ENCODE data around the gene CBLB.

CBLB gene

DNA sequence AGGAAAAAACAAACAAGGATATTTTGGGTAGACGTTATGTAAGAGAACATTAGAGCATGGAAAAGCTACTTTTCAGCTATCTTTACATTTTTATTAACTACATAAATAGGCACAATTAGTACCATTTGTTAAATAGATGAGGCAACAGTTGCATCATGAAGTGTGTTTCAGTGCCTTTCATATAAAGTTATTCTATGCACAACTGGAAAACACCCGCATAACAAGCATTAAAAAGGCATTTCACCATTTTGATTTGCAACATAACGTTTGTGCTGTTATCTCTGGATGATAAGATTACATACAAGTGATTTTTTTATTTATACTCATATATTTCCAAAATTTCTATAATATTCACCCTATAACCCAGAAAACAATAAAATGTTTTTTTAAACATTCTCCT lies 69.5 kb downstream of the CBLB start:
- H4K91ac ChIP-seq (ENCODE audit: low read depth, low read length): no peak overlapping the region
- no peak for DNase-seq

GRCh38 chr3:105798381-105798934 lies 70.4 kb downstream of the CBLB start:
- no peak overlapping the region for H4K8ac ChIP-seq (ENCODE audit: low read depth, low read length)
- H3K27me3 ChIP-seq (ENCODE audit: insufficient read depth, low read length): no peaks in the 10 kb centered on the region
- no peaks in the 10 kb centered on the region for H3K79me1 ChIP-seq (ENCODE audit: low read length)
- H2BK120ac ChIP-seq (ENCODE audit: insufficient read depth, low read length, poor library complexity): no peak overlapping the region
- no peak overlapping the region for H3K4ac ChIP-seq (ENCODE audit: low read depth, low read length)
- no peaks in the 10 kb centered on the region for H3K79me2 ChIP-seq (ENCODE audit: control insufficient read depth, insufficient read depth, low read length, poor library complexity)
- no peak overlapping the region for H2BK5ac ChIP-seq (ENCODE audit: low read depth, low read length, poor library complexity)
- peaks cover 0 to 5% of the 10 kb centered on the region in 2 experiments for H3K36me3 ChIP-seq (ENCODE audit: control insufficient read depth in 1 of 2, insufficient read depth in 2 of 2, low read length in 2 of 2)
- no peak overlapping the region for H3K9ac ChIP-seq (ENCODE audit: low read length)
- H2BK12ac ChIP-seq (ENCODE audit: low read length): no peak overlapping the region
- no peak overlapping the region for H3K4me3 ChIP-seq (ENCODE audit: low read depth, low read length)
- no peak overlapping the region for H2AFZ ChIP-seq (ENCODE audit: insufficient read depth, low read length, poor library complexity)
- no peak overlapping the region for H3K27ac ChIP-seq (ENCODE audit: low read depth, low read length)
- no peak overlapping the region for H3K4me2 ChIP-seq (ENCODE audit: low read length)
- no peak overlapping the region for H2AK5ac ChIP-seq (ENCODE audit: low read length)
- H3K18ac ChIP-seq (ENCODE audit: low read length): no peak overlapping the region
- no CpG with 5 or more reads among the region's 1 CpG for WGBS (ENCODE audit: extremely low coverage, insufficient coverage, insufficient read length)
- no peak overlapping the region for H4K91ac ChIP-seq (ENCODE audit: low read depth, low read length)
- no peaks in the 10 kb centered on the region for H3K9me3 ChIP-seq (ENCODE audit: insufficient read depth, low read depth, low read length)
- no peak overlapping the region for H4K12ac ChIP-seq (ENCODE audit: low read depth, low read length)
- H3K4me1 ChIP-seq (ENCODE audit: control insufficient read depth in 1 of 2, insufficient read depth in 2 of 2, low read length in 2 of 2): no peaks in the 10 kb centered on the region
- no peak for DNase-seq
- H3K23ac ChIP-seq (ENCODE audit: low read length): no peak overlapping the region
- no peak overlapping the region for H3K14ac ChIP-seq (ENCODE audit: low read length)

More for the DNA sequence above, 69.5 kb downstream of the CBLB start:
- no peaks in the 10 kb centered on the region for H3K4me1 ChIP-seq (ENCODE audit: control insufficient read depth in 1 of 2, insufficient read depth in 2 of 2, low read length in 2 of 2)
- H3K4me2 ChIP-seq (ENCODE audit: low read length): no peak overlapping the region
- no peak overlapping the region for H3K9ac ChIP-seq (ENCODE audit: low read length)
- no peak overlapping the region for H2AK5ac ChIP-seq (ENCODE audit: low read length)
- no CpG with 5 or more reads among the region's 3 CpGs for WGBS (ENCODE audit: extremely low coverage, insufficient coverage, insufficient read length)
- no peak overlapping the region for H3K4ac ChIP-seq (ENCODE audit: low read depth, low read length)
- no peak overlapping the region for H3K27ac ChIP-seq (ENCODE audit: low read depth, low read length)
- H3K9me3 ChIP-seq (ENCODE audit: insufficient read depth, low read depth, low read length): no peaks in the 10 kb centered on the region
- H3K79me2 ChIP-seq (ENCODE audit: control insufficient read depth, insufficient read depth, low read length, poor library complexity): no peaks in the 10 kb centered on the region
- no peak overlapping the region for H2BK12ac ChIP-seq (ENCODE audit: low read length)
- peaks cover 0 to 5% of the 10 kb centered on the region in 2 experiments for H3K36me3 ChIP-seq (ENCODE audit: control insufficient read depth in 1 of 2, insufficient read depth in 2 of 2, low read length in 2 of 2)
- H3K4me3 ChIP-seq (ENCODE audit: low read depth, low read length): no peak overlapping the region
- H3K79me1 ChIP-seq (ENCODE audit: low read length): no peaks in the 10 kb centered on the region
- no peak overlapping the region for H3K18ac ChIP-seq (ENCODE audit: low read length)
- no peak overlapping the region for H2AFZ ChIP-seq (ENCODE audit: insufficient read depth, low read length, poor library complexity)
- no peak overlapping the region for H4K8ac ChIP-seq (ENCODE audit: low read depth, low read length)
- no peak overlapping the region for H3K23ac ChIP-seq (ENCODE audit: low read length)
- H2BK5ac ChIP-seq (ENCODE audit: low read depth, low read length, poor library complexity): no peak overlapping the region
- H3K27me3 ChIP-seq (ENCODE audit: insufficient read depth, low read length): no peaks in the 10 kb centered on the region
- H4K12ac ChIP-seq (ENCODE audit: low read depth, low read length): no peak overlapping the region
- H3K14ac ChIP-seq (ENCODE audit: low read length): no peak overlapping the region
- H2BK120ac ChIP-seq (ENCODE audit: insufficient read depth, low read length, poor library complexity): no peak overlapping the region

- no peak overlapping the region for H2BK120ac ChIP-seq (ENCODE audit: insufficient read depth, low read length, poor library complexity)
- no peak overlapping the region for H3K18ac ChIP-seq (ENCODE audit: low read length)
- H2AK5ac ChIP-seq (ENCODE audit: low read length): no peak overlapping the region
- no peak overlapping the region for H3K4me2 ChIP-seq (ENCODE audit: low read length)
- no peak overlapping the region for H3K4me3 ChIP-seq (ENCODE audit: low read depth, low read length)
- H4K91ac ChIP-seq (ENCODE audit: low read depth, low read length): no peak overlapping the region
- no peaks in the 10 kb centered on the region for H3K9me3 ChIP-seq (ENCODE audit: insufficient read depth, low read depth, low read length)
- no peak overlapping the region for H2BK5ac ChIP-seq (ENCODE audit: low read depth, low read length, poor library complexity)
- H3K4ac ChIP-seq (ENCODE audit: low read depth, low read length): no peak overlapping the region
- H4K12ac ChIP-seq (ENCODE audit: low read depth, low read length): no peak overlapping the region
- peaks cover 0 to 2% of the 10 kb centered on the region in 2 experiments for H3K4me1 ChIP-seq (ENCODE audit: control insufficient read depth in 1 of 2, insufficient read depth in 2 of 2, low read length in 2 of 2)
- H3K23ac ChIP-seq (ENCODE audit: low read length): no peak overlapping the region
- no peaks in the 10 kb centered on the region for H3K27me3 ChIP-seq (ENCODE audit: insufficient read depth, low read length)
- H3K27ac ChIP-seq (ENCODE audit: low read depth, low read length): no peak overlapping the region
- no peaks in the 10 kb centered on the region for H3K79me2 ChIP-seq (ENCODE audit: control insufficient read depth, insufficient read depth, low read length, poor library complexity)
- no peak for DNase-seq
- H4K8ac ChIP-seq (ENCODE audit: low read depth, low read length): no peak overlapping the region
- WGBS (ENCODE audit: extremely low coverage, insufficient coverage, insufficient read length): no CpG with 5 or more reads among the region's 2 CpGs
- no peak overlapping the region for H3K9ac ChIP-seq (ENCODE audit: low read length)
- H3K36me3 ChIP-seq (ENCODE audit: control insufficient read depth in 1 of 2, insufficient read depth in 2 of 2, low read length in 2 of 2): no peaks in the 10 kb centered on the region
- no peak overlapping the region for H2AFZ ChIP-seq (ENCODE audit: insufficient read depth, low read length, poor library complexity)
- H2BK12ac ChIP-seq (ENCODE audit: low read length): no peak overlapping the region
- no peak overlapping the region for H3K14ac ChIP-seq (ENCODE audit: low read length)
- no peaks in the 10 kb centered on the region for H3K79me1 ChIP-seq (ENCODE audit: low read length)
Measured at GRCh38 chr3:105793040-105793439, 75.8 kb downstream of the CBLB start.

- peak; percentile 53 to 64 for DNase-seq
- Histone ChIP-seq H3K36me3 (ENCODE audit: control insufficient read depth in 1 of 2, insufficient read depth in 2 of 2, low read length in 2 of 2) (no peaks in the 10 kb centered on the region), H2AFZ (ENCODE audit: insufficient read depth, low read length, poor library complexity) (no peak overlapping the region), H2BK120ac (ENCODE audit: insufficient read depth, low read length, poor library complexity) (no peak overlapping the region), H3K79me2 (ENCODE audit: control insufficient read depth, insufficient read depth, low read length, poor library complexity) (no peaks in the 10 kb centered on the region), H3K4me2 (ENCODE audit: low read length) (no peak overlapping the region), H4K8ac (ENCODE audit: low read depth, low read length) (no peak overlapping the region), H2BK12ac (ENCODE audit: low read length) (no peak overlapping the region), H4K12ac (ENCODE audit: low read depth, low read length) (no peak overlapping the region), H3K4ac (ENCODE audit: low read depth, low read length) (no peak overlapping the region), H3K9me3 (ENCODE audit: insufficient read depth, low read depth, low read length) (no peaks in the 10 kb centered on the region), H4K91ac (ENCODE audit: low read depth, low read length) (no peak overlapping the region), H3K18ac (ENCODE audit: low read length) (no peak overlapping the region), H3K27ac (ENCODE audit: low read depth, low read length) (no peak overlapping the region), H3K23ac (ENCODE audit: low read length) (no peak overlapping the region), H3K27me3 (ENCODE audit: insufficient read depth, low read length) (no peaks in the 10 kb centered on the region), H3K9ac (ENCODE audit: low read length) (no peak overlapping the region), H3K79me1 (ENCODE audit: low read length) (no peaks in the 10 kb centered on the region), H3K14ac (ENCODE audit: low read length) (no peak overlapping the region), H3K4me3 (ENCODE audit: low read depth, low read length) (no peak overlapping the region), H2BK5ac (ENCODE audit: low read depth, low read length, poor library complexity) (no peak overlapping the region), H3K4me1 (ENCODE audit: control insufficient read depth in 1 of 2, insufficient read depth in 2 of 2, low read length in 2 of 2) (peaks cover 0 to 2% of the 10 kb centered on the region in 2 experiments), H2AK5ac (ENCODE audit: low read length) (no peak overlapping the region)
- no CpG with 5 or more reads among the region's 6 CpGs for WGBS (ENCODE audit: extremely low coverage, insufficient coverage, insufficient read length)
Measured at GRCh38 chr3:105791919-105792786, 76.7 kb downstream of the CBLB start.

All from trophoblast cell (in vitro differentiated cells and primary cell).